ENCODE data around the gene PRKAR1A.
"Not testable (repeated sequence)": the region's sequence is repeated elsewhere in the genome, so short reads cannot be mapped to it uniquely, and the experiment has no call there.

PRKAR1A gene

DNA sequence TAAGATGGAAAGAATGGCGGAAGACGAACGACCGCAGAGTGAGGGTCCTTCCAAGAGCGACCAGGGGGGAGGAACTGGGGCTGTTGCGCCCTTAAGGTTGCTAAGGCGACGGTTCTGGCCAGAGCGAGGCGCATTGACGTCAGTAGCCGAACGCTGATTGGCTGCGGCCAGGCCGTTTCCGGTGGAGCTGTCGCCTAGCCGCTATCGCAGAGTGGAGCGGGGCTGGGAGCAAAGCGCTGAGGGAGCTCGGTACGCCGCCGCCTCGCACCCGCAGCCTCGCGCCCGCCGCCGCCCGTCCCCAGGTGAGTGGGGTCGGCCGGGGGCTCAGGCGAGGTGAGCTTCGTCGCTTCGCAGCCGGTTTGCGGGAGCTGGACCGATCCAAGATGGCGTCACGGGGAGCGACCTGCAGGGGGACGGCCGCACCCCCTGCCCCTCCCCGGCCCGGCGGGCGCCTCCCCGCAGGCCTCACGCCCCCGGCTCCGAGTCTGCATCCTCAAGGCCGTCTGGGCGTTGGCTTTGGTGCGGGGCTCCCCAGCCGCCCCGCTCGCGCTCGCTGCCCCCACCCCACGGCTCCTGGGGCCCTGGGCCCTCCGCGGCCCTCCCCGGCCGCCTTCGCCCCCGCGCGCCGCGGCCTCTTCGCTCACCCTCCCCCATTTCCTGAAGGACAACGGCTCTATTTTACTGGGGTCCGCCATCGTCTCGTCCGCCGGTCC is at the start of gene PRKAR1A:
Gene PRKAR1A, plus strand, starts transcription at position 184 of the 713 bp plus-strand sequence. CDS start 2,970 bp downstream, outside the sequence.
- peak; percentile 90 for DNase-seq (ENCODE audit: low read depth, low spot score)

DNA sequence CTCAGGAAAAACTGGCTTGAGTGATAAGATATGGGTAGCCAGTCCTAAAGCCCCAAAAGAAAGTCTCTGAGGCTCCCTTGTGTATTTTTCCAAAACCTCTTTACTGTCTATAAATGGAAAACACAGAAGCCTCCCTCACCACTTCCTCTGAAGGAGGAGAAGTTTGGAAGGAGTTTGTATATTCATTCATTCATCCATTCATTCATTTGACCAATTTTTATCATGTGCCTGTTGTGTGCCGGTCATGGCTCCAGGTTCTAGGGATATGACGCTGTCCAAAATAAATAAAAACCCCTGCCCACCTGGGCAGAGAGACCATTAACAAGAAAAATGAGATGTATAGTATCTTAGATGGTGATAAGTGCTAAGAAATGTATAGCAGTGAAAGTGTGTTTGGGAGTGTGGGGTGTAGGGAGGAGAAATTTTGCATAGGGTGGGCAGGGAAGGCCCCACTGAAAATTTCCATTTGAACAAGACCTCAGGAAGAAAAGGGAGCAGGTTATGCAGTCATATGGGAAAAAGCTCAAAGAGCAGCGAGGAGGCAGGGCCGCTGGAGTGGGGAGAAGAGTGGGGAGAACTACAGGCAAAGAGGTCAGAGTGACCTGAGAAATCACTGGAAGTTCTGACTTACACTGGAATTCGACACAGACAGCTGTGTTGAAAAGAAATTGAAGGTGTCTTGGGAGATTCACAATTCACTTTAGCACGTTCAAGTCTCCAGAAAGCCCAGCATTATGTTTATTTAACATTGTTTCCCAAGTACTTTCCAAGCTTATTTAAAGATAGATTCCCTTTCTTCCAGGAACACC is 48.8 kb upstream of the PRKAR1A start:
- DNase-seq (ENCODE audit: low read depth, low spot score), result no peak

- DNase-seq (ENCODE audit: low read depth, low spot score), result no peak
These were observed 43.9 kb upstream of the PRKAR1A start for GRCh38 chr17:68468334-68468733.

DNA sequence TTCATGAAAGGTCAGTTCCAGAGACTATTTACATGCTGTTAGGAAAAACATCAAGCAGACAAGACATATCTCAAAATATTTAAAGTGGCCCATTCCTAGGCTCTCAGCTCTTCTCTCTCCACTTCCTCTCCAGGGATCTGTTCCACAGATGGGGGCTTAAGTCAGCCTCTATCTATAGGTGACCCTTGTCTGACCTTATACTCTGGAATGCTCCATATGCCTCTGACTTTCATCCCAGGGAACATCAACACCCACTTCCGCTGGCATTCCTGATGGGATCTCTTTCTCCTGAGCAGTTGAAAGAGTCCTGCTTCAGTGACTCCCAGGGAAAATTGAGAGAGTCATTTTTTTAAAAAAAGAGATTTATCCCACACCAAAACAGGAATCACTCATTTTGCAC is 43.4 kb upstream of the PRKAR1A start:
- no peak for DNase-seq (ENCODE audit: low read depth, low spot score)

- DNase-seq (ENCODE audit: low read depth, low spot score), result no peak
These were observed 41.3 kb upstream of the PRKAR1A start for GRCh38 chr17:68470961-68471360.

DNA sequence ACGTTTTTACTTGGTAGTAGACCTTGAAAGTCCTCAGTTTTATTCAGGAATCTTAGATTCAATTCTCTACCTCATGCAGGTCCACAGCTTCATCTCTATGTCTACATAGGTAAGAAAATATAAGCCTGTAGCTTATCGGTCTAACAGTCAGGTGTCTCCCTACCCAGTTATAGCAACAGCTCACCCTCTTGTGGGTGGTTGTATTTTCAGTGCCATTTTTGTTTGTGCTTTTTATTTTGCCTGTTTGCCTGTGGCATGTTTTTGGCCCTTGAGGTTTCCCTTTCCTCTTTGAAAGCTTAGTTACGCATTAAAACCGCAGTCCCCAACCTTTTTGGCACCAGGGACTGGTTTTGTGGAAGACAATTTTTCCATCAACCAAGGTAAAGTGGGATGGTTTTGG is 31.3 kb upstream of the PRKAR1A start:
- DNase-seq (ENCODE audit: low read depth, low spot score), result no peak

- DNase-seq (ENCODE audit: low read depth, low spot score), result no peak
These were observed 29.6 kb upstream of the PRKAR1A start for GRCh38 chr17:68482576-68483041.

DNA sequence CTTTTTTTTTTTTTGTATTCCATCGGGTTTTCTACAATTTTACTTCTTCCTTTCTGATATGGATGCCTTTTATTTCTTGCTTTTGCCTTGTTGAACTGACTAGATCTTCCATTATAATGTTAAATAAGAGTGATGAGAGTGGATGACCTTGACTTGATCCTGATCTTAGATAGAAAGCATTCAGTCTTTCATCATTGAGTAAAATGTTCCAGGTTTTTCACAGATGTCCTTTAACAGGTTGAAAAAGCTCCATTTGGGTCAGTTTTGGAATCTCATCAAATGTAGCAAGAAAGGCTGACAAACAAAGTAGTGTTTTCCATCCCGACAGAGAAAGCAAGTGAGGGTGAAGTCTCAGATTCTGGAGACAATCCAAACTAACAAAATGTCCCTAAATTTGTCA is 27.8 kb upstream of the PRKAR1A start:
- no peak for DNase-seq (ENCODE audit: low read depth, low spot score)

GRCh38 chr17:68489919-68490318 is 22.3 kb upstream of the PRKAR1A start:
- no peak for DNase-seq (ENCODE audit: low read depth, low spot score)

GRCh38 chr17:68491381-68492231 is 20.6 kb upstream of the PRKAR1A start:
- DNase-seq (ENCODE audit: low read depth, low spot score), result no peak

DNA sequence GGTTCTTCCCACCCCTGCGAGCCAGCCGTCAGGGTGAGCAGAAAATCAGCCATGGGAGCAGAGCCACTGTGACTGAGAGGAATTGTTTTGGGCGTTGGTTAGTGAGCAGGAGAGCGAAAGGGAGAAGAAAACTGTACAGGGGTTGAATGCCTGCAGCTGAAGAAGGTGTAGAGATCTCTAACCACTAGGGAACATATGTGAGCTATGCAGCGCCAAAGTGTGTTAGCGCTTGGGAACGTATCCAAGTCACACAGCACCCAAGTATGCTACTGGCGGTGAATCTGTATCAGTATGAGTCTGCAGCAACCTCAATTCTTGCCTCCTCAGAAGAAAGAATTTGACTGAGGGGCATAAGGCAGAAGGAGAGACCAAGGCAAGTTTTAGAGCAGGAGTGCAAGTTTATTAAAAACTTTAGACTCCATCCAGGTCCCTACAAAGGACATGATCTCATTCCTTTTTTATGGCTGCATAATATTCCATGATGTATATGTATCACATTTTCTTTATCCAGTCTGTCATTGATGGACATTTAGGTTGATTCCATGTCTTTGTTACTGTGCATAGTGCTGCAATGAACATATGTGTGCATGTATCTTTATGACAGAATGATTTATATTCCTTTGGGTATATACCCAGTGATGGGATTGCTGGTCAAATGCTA is 19.7 kb upstream of the PRKAR1A start:
- DNase-seq (ENCODE audit: low read depth, low spot score), result not testable (repeated sequence)

GRCh38 chr17:68495081-68495480 is 17.1 kb upstream of the PRKAR1A start:
- no peak for DNase-seq (ENCODE audit: low read depth, low spot score)

DNA sequence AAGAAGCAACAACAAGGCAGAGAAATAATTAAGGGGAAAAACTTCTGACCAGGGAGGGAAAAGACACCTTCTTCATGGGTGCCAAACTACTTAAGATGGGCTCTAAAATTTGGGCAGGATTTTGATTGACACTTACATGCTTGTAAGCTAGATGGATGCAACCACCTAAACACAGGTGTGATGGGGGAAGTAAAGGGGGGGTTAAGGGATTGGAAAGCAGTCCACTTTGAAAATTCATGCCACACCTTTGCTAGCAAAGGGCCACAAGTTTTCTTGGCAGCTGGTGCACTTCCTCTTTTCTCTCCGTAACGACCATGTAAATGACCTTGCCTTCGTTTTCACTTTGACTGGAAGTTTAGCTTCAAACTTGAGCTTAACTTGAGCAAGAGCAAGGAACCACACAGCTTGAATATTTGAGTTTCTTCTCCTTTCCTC is 14.3 kb upstream of the PRKAR1A start:
- DNase-seq (ENCODE audit: low read depth, low spot score), result no peak

- no peak for DNase-seq (ENCODE audit: low read depth, low spot score)
These were observed 13.5 kb upstream of the PRKAR1A start for GRCh38 chr17:68498479-68499326.

- no peak for DNase-seq (ENCODE audit: low read depth, low spot score)
These were observed 12.6 kb upstream of the PRKAR1A start for GRCh38 chr17:68499587-68499986.

DNA sequence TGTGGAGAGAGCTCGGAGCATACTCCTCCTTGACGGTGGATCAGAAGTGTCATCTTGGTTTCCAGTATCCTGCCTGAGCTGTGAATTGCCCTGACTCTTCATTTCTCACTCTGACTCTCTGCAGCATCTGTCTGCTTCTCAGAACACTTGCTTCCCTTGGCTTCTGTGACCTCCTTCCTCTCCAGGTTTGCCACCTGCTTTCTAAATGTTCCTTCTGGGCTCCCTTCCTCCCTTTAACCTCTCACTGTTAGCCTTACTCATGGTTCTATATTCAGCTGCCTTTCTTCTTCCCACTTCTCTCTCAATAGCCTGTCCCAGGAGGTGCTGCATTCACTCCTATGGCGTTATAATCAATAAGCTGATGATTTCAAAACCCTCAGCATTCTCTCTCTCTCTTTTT is 11.2 kb upstream of the PRKAR1A start:
- no peak for DNase-seq (ENCODE audit: low read depth, low spot score)

DNA sequence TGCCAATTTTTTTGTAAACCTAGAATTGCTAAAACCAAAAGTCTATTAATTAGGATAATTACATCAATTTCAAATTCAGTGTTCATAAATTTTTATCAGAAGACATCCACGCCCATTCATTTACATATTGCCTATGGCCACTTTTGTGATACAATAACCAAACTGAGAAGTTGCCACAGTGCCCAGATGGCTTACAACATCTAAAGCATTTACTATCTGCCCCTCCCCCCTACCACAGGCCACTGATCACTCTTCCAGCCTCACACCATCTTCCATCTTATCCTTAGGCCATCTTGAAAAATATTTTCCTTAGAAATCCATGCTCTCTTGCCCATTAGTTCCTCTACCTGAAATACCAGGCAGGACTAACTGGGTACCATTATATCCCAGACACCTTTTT is 6.3 kb upstream of the PRKAR1A start:
- DNase-seq (ENCODE audit: low read depth, low spot score), result no peak

DNA sequence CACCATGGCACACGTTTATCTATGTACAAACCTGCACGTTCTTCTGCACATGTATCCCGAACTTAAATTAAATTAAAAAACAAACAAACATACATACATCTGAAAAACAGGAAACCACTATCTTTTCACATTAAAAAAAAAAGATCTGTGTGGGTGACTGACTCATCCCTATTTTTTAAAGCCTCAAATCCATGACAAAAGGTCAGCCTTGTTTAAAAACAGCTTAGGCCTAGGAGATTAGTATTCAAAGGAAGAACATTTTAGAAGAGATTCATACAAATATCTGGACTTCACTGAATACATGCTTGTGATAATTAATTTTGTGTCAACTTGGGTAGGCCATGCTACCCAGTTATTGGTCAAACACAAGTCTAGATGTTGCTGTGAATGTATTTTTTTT is 4.7 kb upstream of the PRKAR1A start:
- DNase-seq (ENCODE audit: low read depth, low spot score), result no peak

DNA sequence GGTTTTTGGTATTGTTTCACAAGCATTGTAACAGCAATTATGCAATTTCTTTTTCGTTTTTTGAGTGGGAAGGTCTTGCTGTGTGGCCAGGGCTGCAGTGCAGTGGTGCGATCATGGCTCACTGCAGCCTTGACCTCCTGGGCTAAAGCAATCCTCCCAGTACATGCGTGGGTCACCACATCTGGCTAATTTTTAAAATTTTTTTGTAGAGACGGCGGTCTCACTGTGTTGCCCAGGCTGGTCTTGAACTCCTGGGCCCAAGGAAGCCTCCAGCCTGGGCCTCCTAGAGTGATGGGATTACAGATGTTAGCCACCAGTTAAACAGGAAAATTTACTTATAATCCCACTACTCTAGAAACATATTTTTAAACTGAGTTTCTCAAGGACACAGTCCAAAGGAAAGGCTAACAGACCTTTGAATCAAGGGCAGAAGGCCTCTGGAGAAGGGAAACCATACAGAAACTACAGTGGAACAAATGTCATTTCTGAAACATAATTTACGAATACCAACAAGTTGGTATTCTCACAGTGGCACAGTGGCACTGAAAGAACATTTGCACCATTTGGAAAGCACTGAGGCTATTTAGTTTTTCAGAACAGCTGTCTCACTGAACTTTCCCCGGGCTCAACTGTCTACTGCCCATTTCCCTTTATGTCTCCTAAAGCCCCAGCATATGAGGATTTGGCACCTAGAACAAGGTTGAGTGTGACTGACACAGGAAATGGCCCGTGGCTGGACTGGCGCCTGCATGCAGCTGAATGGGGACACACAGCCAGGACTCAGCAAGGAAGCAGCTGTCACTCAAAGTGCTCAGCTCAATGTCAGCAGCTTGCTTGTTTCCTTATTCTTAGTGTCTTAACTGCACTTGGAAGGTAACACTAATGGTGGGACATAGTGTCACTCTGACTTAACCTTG is 2.8 kb upstream of the PRKAR1A start:
- no peak for DNase-seq (ENCODE audit: low read depth, low spot score)
